Adrenal gland (tissue), 12 donors: Measurements from ENCODE around the gene ZNF500. TPM values are rescaled to one million over a fixed set of nuclear protein-coding genes. Genes with fewer than 3 reads are reported as not detected.

Experiments
- DNase-seq, 7 donors: peaks; one replicate each; pipeline ENCODE4 v3.0.0-alpha.2; 2019 to 2020
- H3K27ac ChIP-seq, 5 donors: fragments of 200-600 bp; sonication (generic) in 4 of 5; 1 replicate in 3 of 5; 2 replicates in 2 of 5; pipeline versions ENCODE4 v1.5.1 to v1.8.0; 2016 to 2020; ENCODE audit warnings: mild to moderate bottlenecking in 1 of 5
- H3K27me3 ChIP-seq: fragments of 200-600 bp; 2 replicates; pipeline ENCODE4 v1.8.0; 2021
- H3K36me3 ChIP-seq, 2 donors: fragments of 200-600 bp; replicated peaks in 1 of 2; 1 replicate in 1 of 2; 2 replicates in 1 of 2; pipeline versions ENCODE4 v1.5.1 to v1.8.0; 2018 to 2022
- H3K4me1 ChIP-seq, 2 donors: fragments of 200-600 bp; replicated peaks in 1 of 2; 1 replicate in 1 of 2; 2 replicates in 1 of 2; pipeline versions ENCODE4 v1.5.1 to v1.8.0; 2018 to 2021
- H3K4me3 ChIP-seq, 4 donors: fragments of 200-600 bp; sonication (generic) in 3 of 4; one replicate each; pipeline ENCODE4 v1.5.1; 2016 to 2018
- H3K9me3 ChIP-seq, 3 donors: fragments of 200-600 bp; sonication (generic) in 1 of 3; replicated peaks in 1 of 3; 1 replicate in 2 of 3; 2 replicates in 1 of 3; pipeline versions ENCODE4 v1.5.1 to v1.8.0; 2016 to 2021
- POLR2A ChIP-seq, 2 donors: fragments of 450-650 bp; IDR thresholded peaks; one replicate each; pipeline ENCODE4 v1.6.1; 2017; ENCODE audit warnings: antibody characterized with exemption in 2 of 2, mild to moderate bottlenecking in 2 of 2, moderate library complexity in 1 of 2
- WGBS, 4 donors: extraction: QIAGEN DNeasy Blood & Tissue Kit in 2 of 4; methylation state at CpG; one replicate each; pipeline versions ENCODE4 v1.1.5 to v1.1.7; 2013 to 2017; 5-methylcytosine and 5-hydroxymethylcytosine counted together
- intact Hi-C, 2 donors: fragments of 100-400 bp; cut with DNase I; formaldehyde crosslinking; loops; one replicate each; pipeline versions ENCODE4 v1.14.1 to v1.15.0; 2022 to 2023
- polyA plus RNA-seq, 3 donors: library from polyadenylated mRNA; stranded (reverse); fragments of 200-250 nt in 2 of 3; fragments of 350-450 nt in 1 of 3; fragmentation: Illumina TruSeq in 1 of 3; extraction: RNeasy Lipid Tissue Mini Kit (QIAGEN cat#74804) in 1 of 3; gene quantifications; one replicate each; pipeline ENCODE4 v1.2.3, GENCODE V29; 2013 to 2014
- small RNA-seq, 2 donors: library from RNA; depleted of rRNA; stranded (forward); fragments of <200 nt; gene quantifications; one replicate each; pipeline ENCODE3, GENCODE V24; 2016
- total RNA-seq, 9 donors: library from RNA; depleted of rRNA in 4 of 9; stranded (reverse); fragments of >200 nt in 4 of 9; fragments of 120-200 nt in 1 of 9; fragmentation: NEBNext Ultra II Directional in 1 of 9; extraction: Animal tissue kit (Norgen Biotek cat#: 25700) in 1 of 9; gene quantifications; one replicate each; pipeline versions ENCODE4 v1.1.0 to v1.2.4, GENCODE V29; 2013 to 2023
- TF ChIP-seq, protein P1 (sequence below), 6 experiments: fragments of 450-650 bp in 4 of 6; fragments of 200-600 bp in 2 of 6; sonication (generic) in 1 of 6; IDR thresholded peaks; 1 replicate in 5 of 6; 2 replicates in 1 of 6; pipeline versions ENCODE4 v1.5.1 to v1.8.0; 2016 to 2021; ENCODE audit warnings: antibody characterized with exemption in 6 of 6, mild to moderate bottlenecking in 2 of 6, moderate library complexity in 1 of 6
- donor health status: healthy with polysubstance abuse.
- donor health status: Bipolar disorder and iron deficiency.
- donor health status: DM: yes; HTN: yes; CAD: no.
- donor health status: DM: no; HTN: no; CAD: no.
- donor health status: DM: no; HTN: no; CAD: no.
- donor health status: DM: yes; HTN: yes; CAD: no.

Gene ZNF500
- total and polyA plus RNA-seq, 12 donors = 3.9 to 23.7 (median 11.4) TPM

GRCh38 chr16:4698321-4699045, 68.5 kb downstream of the ZNF500 start:
- peaks cover 0 to 82% of the 10 kb centered on the region in 2 donors for H3K36me3 ChIP-seq
- peaks cover 27 to 31% of the 10 kb centered on the region in 2 donors for H3K4me1 ChIP-seq
- intact Hi-C loops = no loop called here
- DNase-seq = peak in 2 of 7 donors; percentile 25 to 28
- WGBS, 4 donors = 94 to 97% (median 95%) methylated on average over 14 to 36 of the region's 36 CpGs
- no peak overlapping the region for H3K27ac ChIP-seq
- TF ChIP-seq POLR2A (IDR thresholded peaks at IDR 0.05) = no peak
- TF ChIP-seq, protein P1, sequence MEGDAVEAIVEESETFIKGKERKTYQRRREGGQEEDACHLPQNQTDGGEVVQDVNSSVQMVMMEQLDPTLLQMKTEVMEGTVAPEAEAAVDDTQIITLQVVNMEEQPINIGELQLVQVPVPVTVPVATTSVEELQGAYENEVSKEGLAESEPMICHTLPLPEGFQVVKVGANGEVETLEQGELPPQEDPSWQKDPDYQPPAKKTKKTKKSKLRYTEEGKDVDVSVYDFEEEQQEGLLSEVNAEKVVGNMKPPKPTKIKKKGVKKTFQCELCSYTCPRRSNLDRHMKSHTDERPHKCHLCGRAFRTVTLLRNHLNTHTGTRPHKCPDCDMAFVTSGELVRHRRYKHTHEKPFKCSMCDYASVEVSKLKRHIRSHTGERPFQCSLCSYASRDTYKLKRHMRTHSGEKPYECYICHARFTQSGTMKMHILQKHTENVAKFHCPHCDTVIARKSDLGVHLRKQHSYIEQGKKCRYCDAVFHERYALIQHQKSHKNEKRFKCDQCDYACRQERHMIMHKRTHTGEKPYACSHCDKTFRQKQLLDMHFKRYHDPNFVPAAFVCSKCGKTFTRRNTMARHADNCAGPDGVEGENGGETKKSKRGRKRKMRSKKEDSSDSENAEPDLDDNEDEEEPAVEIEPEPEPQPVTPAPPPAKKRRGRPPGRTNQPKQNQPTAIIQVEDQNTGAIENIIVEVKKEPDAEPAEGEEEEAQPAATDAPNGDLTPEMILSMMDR (IDR thresholded peaks at IDR 0.05) = no peak
- H3K9me3 ChIP-seq = no peaks in the 10 kb centered on the region
- H3K27me3 ChIP-seq = no peaks in the 10 kb centered on the region
- H3K4me3 ChIP-seq = no peak overlapping the region

Small RNA genes lying within 50 kb of the gene (small RNA-seq; reads per million reads assigned to genes)
- 0 reads per million in 2 donors for gene RF00017

Other genes starting within 250 kb of the ZNF500 start
- gene CDIP1, start 228.4 kb downstream of the ZNF500 start, total RNA-seq = 10 to 100 TPM; 26.0 to 68.0 (median 48.4) TPM
- gene CDIP1, start 228.4 kb downstream of the ZNF500 start, polyA plus RNA-seq = 10 to 100 TPM; 23.6 to 41.6 (median 24.5) TPM
- under 1 TPM; 0.14 to 0.61 (median 0.30) TPM for gene C16orf96, start 210.8 kb downstream of the ZNF500 start, total RNA-seq
- gene C16orf96, start 210.8 kb downstream of the ZNF500 start, polyA plus RNA-seq = under 1 TPM in 2 of 3 donors, not detected in 1; 0.07 to 0.16 TPM
- 10 to 100 TPM; 12.0 to 34.3 (median 17.4) TPM for gene UBALD1, start 152.3 kb downstream of the ZNF500 start, total RNA-seq
- gene UBALD1, start 152.3 kb downstream of the ZNF500 start, polyA plus RNA-seq = 10 to 100 TPM in 2 of 3 donors, 1 to 10 TPM in 1; 3.7 to 92.7 (median 31.9) TPM
- 10 to 100 TPM; 17.5 to 94.1 (median 71.8) TPM for gene MGRN1, start 142.3 kb downstream of the ZNF500 start, total RNA-seq
- gene MGRN1, start 142.3 kb downstream of the ZNF500 start, polyA plus RNA-seq = 10 to 100 TPM; 23.3 to 35.6 (median 27.3) TPM
- gene NUDT16L1, start 73.6 kb downstream of the ZNF500 start, total RNA-seq = 10 to 100 TPM; 45.4 to 99.3 (median 53.9) TPM
- gene NUDT16L1, start 73.6 kb downstream of the ZNF500 start, polyA plus RNA-seq = 10 to 100 TPM; 16.3 to 36.2 (median 28.1) TPM
- 10 to 100 TPM; 12.3 to 34.4 (median 17.4) TPM for gene ANKS3, start 32.9 kb downstream of the ZNF500 start, total RNA-seq
- 100 to 1,000 TPM in 1 of 3 donors, 10 to 100 TPM in 1, 1 to 10 TPM in 1; 7.2 to 118 (median 52.8) TPM for gene ANKS3, start 32.9 kb downstream of the ZNF500 start, polyA plus RNA-seq
- 1 to 10 TPM in 6 of 9 donors, under 1 TPM in 3; 0.30 to 3.3 (median 1.1) TPM for gene DNAAF8, start 32.6 kb downstream of the ZNF500 start, total RNA-seq
- 1 to 10 TPM; 1.9 to 2.7 (median 2.3) TPM for gene DNAAF8, start 32.6 kb downstream of the ZNF500 start, polyA plus RNA-seq
- gene SEPTIN12, start 21.2 kb upstream of the ZNF500 start, total RNA-seq = not detected
- 1 to 10 TPM in 1 of 3 donors, not detected in 2; 1.1 TPM for gene SEPTIN12, start 21.2 kb upstream of the ZNF500 start, polyA plus RNA-seq
- 1 to 10 TPM in 1 of 9 donors, not detected in 8; 1.9 TPM for gene SMIM22, start 28.2 kb upstream of the ZNF500 start, total RNA-seq
- not detected for gene SMIM22, start 28.2 kb upstream of the ZNF500 start, polyA plus RNA-seq
- 100 to 1,000 TPM in 2 of 9 donors, 10 to 100 TPM in 7; 32.4 to 103 (median 75.3) TPM for gene ROGDI, start 35.5 kb upstream of the ZNF500 start, total RNA-seq
- gene ROGDI, start 35.5 kb upstream of the ZNF500 start, polyA plus RNA-seq = 100 to 1,000 TPM in 2 of 3 donors, 10 to 100 TPM in 1; 68.6 to 194 (median 178) TPM
- gene GLYR1, start 80.1 kb upstream of the ZNF500 start, total RNA-seq = 100 to 1,000 TPM in 1 of 9 donors, 10 to 100 TPM in 8; 43.2 to 118 (median 83.7) TPM
- 100 to 1,000 TPM in 1 of 3 donors, 10 to 100 TPM in 2; 39.3 to 109 (median 50.6) TPM for gene GLYR1, start 80.1 kb upstream of the ZNF500 start, polyA plus RNA-seq
- gene UBN1, start 80.3 kb upstream of the ZNF500 start, total RNA-seq = 10 to 100 TPM; 14.6 to 60.8 (median 31.1) TPM
- 10 to 100 TPM in 2 of 3 donors, 1 to 10 TPM in 1; 5.9 to 21.2 (median 13.2) TPM for gene UBN1, start 80.3 kb upstream of the ZNF500 start, polyA plus RNA-seq
- gene PPL, start 170.0 kb upstream of the ZNF500 start, total RNA-seq = 10 to 100 TPM in 7 of 9 donors, under 1 TPM in 2; 0.55 to 20.9 (median 16.0) TPM
- 10 to 100 TPM in 1 of 3 donors, 1 to 10 TPM in 1, under 1 TPM in 1; 0.38 to 10.1 (median 4.8) TPM for gene PPL, start 170.0 kb upstream of the ZNF500 start, polyA plus RNA-seq
- 1 to 10 TPM in 5 of 9 donors, under 1 TPM in 4; 0.12 to 1.8 (median 1.1) TPM for gene SEC14L5, start 191.2 kb upstream of the ZNF500 start, total RNA-seq
- gene SEC14L5, start 191.2 kb upstream of the ZNF500 start, polyA plus RNA-seq = under 1 TPM; 0.16 to 0.56 (median 0.51) TPM